ENCODE data around the gene PNPLA5. TPM values are rescaled to one million over a fixed set of nuclear protein-coding genes. Genes with fewer than 3 reads are reported as not detected.
A peak's percentile ranks its signal among the peaks of the same experiment; 100 is the strongest.
"Not testable (repeated sequence)": the region's sequence is repeated elsewhere in the genome, so short reads cannot be mapped to it uniquely, and the experiment has no call there.

The PNPLA5 gene
- total RNA-seq, 4 donors from 2014 or later = 2.5 to 13.5 (median 4.7) TPM

DNA sequence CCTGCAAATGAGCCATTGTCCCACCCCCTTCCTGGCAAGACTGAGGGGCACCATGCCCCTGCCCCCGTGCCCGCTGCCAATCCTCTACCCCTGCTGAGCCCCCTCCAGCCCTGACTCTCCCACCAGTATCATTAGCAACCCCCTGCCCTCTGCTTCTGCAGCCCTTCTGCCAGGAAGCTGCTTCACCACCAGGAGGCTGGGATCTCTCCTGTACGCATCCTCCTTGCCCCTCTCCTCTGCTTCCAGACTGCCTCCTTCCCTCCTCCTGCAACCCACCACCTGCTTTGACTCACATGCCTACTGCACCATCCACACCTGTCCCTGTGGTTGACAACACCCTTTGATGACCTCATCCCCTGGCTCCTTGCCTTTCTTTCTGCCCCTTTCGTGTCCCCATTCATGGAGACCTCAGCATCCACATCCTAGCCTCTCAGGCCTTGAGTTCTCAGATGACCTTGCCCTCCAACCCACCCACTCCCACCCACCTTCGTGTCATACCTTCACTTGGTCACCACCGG, 18.4 kb upstream of the PNPLA5 start:
- Histone ChIP-seq H3K27me3 (peaks cover 24% of the 10 kb centered on the region), H3K27ac (no peak overlapping the region), H3K36me3 (no peaks in the 10 kb centered on the region), H3K4me1 (no peaks in the 10 kb centered on the region), H3K4me3 (no peak overlapping the region), H3K9me3 (no peaks in the 10 kb centered on the region)
- TF ChIP-seq POLR2A (IDR thresholded peaks at IDR 0.05) (no peak), EP300 (IDR thresholded peaks at IDR 0.05) (no peak), POLR2AphosphoS5 (IDR thresholded peaks at IDR 0.05) (no peak)
- TF ChIP-seq, protein P1, sequence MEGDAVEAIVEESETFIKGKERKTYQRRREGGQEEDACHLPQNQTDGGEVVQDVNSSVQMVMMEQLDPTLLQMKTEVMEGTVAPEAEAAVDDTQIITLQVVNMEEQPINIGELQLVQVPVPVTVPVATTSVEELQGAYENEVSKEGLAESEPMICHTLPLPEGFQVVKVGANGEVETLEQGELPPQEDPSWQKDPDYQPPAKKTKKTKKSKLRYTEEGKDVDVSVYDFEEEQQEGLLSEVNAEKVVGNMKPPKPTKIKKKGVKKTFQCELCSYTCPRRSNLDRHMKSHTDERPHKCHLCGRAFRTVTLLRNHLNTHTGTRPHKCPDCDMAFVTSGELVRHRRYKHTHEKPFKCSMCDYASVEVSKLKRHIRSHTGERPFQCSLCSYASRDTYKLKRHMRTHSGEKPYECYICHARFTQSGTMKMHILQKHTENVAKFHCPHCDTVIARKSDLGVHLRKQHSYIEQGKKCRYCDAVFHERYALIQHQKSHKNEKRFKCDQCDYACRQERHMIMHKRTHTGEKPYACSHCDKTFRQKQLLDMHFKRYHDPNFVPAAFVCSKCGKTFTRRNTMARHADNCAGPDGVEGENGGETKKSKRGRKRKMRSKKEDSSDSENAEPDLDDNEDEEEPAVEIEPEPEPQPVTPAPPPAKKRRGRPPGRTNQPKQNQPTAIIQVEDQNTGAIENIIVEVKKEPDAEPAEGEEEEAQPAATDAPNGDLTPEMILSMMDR (IDR thresholded peaks at IDR 0.05) = no peak
- DNase-seq (ENCODE audit: low spot score in 2 of 2) = no peak
- 64% methylated on average over 6 of the region's 6 CpGs for WGBS

DNA sequence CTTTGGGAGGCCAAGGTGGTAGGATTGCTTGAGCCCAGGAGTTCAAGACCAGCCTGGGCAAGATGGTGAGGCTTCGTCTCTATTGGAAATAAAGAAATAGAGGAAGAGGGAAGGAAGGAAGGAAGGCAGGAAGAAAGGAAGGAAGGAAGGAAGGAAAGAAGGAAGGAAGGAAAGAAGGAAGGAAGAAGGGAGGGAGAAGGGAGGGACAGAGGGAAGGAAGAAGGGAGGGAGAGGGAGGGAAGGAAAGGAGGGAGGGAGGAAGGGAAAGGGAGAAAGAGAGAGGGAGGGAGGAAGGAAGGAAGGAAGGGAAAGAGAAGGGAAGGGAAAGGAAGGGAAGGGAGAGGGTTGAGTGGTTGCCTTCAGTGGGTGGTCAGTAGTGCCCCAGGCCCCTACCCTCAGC, 17.9 kb upstream of the PNPLA5 start:
- WGBS = 96% methylated on average over 1 of the region's 1 CpG
- H3K27me3 ChIP-seq = peaks cover 28% of the 10 kb centered on the region

DNA sequence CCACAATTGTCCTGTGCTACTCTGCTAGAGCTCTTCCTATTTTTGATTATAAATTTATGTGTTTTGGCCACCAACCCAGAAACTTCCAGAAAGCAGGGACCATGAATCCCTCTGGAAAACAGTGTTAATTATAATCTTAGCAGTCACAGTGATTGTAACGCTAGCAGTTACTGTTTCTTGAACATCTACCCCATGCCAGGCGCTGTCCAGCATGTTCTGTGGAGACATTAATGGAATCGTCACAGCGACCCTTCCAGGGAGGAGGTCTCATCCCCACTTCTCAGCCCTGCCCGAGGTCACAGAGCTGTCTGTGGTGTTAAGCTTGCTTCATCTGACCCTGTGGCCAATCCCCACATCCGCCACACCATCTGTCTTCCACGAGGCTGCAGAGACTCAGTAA, 13.9 kb upstream of the PNPLA5 start:
- 60% methylated on average over 7 of the region's 7 CpGs for WGBS
- Histone ChIP-seq H3K4me3 (no peak overlapping the region), H3K4me1 (no peaks in the 10 kb centered on the region), H3K36me3 (no peaks in the 10 kb centered on the region), H3K9me3 (no peaks in the 10 kb centered on the region), H3K27ac (no peak overlapping the region), H3K27me3 (peaks cover 31% of the 10 kb centered on the region)
- DNase-seq (ENCODE audit: low spot score in 2 of 2) = no peak
- TF ChIP-seq, protein P1 (IDR thresholded peaks at IDR 0.05) = no peak
- TF ChIP-seq POLR2AphosphoS5 (IDR thresholded peaks at IDR 0.05) = no peak
- no peak for TF ChIP-seq POLR2A (IDR thresholded peaks at IDR 0.05)
- TF ChIP-seq EP300 (IDR thresholded peaks at IDR 0.05) = no peak

More for the DNA sequence above, 17.9 kb upstream of the PNPLA5 start:
- H3K4me1 ChIP-seq = no peaks in the 10 kb centered on the region
- H3K4me3 ChIP-seq = no peak overlapping the region
- no peak for DNase-seq (ENCODE audit: low spot score in 2 of 2)
- H3K36me3 ChIP-seq = no peaks in the 10 kb centered on the region
- H3K27ac ChIP-seq = no peak overlapping the region
- H3K9me3 ChIP-seq = no peaks in the 10 kb centered on the region
- TF ChIP-seq POLR2A (IDR thresholded peaks at IDR 0.05) (no peak), POLR2AphosphoS5 (IDR thresholded peaks at IDR 0.05) (no peak), EP300 (IDR thresholded peaks at IDR 0.05) (no peak)
- TF ChIP-seq, protein P1 (IDR thresholded peaks at IDR 0.05) = no peak

DNA sequence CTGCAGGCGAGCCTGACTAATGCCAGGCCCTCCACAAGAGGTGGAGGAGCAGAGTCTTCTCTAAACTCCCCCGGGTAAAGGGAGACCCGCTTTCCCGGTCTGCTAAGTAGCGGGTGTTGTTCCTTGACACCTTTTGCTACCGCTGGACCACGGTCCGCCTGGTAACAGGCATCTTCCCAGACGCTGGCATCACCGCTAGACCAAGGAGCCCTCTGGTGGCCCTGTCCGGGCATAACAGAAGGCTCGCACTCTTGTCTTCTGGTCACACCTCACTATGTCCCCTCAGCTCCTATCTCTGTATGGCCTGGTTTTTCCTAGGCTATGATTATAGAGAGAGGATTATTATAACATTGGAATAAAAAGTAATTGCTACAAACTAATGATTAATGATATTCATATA, 12.6 kb upstream of the PNPLA5 start:
- not testable (repeated sequence) for H3K4me3 ChIP-seq; H3K27ac ChIP-seq; H3K4me1 ChIP-seq; DNase-seq (ENCODE audit: low spot score in 2 of 2); H3K36me3 ChIP-seq; H3K9me3 ChIP-seq
- H3K27me3 ChIP-seq = peaks cover 31% of the 10 kb centered on the region
- TF ChIP-seq, protein P1 (IDR thresholded peaks at IDR 0.05) = peak in 1 of 2 donors; percentile 40
- 44% methylated on average over 3 of the region's 12 CpGs for WGBS

DNA sequence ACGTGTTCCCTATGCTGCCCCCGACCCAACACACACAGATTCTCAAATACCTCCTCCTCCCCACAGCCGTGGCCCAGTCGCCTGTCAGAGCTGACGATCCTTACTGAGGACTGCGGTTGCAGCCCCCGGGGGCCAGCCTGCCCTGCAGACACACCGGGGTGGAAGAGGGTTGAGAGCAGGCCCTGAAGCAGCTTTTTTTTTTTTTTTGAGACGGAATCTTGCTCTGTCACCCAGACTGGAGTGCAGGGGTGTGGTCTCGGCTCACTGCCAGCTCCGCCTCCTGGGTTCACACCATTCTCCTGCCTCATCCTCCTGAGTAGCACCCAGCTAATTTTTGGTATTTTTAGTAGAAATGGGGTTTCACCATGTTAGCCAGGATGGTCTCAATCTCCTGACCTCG, 11.2 kb upstream of the PNPLA5 start:
- H3K9me3 ChIP-seq; DNase-seq (ENCODE audit: low spot score in 2 of 2); H3K4me1 ChIP-seq; H3K27ac ChIP-seq; H3K36me3 ChIP-seq; H3K4me3 ChIP-seq: not testable (repeated sequence)
- H3K27me3 ChIP-seq = peaks cover 29% of the 10 kb centered on the region
- WGBS = 51% methylated on average over 12 of the region's 12 CpGs

DNA sequence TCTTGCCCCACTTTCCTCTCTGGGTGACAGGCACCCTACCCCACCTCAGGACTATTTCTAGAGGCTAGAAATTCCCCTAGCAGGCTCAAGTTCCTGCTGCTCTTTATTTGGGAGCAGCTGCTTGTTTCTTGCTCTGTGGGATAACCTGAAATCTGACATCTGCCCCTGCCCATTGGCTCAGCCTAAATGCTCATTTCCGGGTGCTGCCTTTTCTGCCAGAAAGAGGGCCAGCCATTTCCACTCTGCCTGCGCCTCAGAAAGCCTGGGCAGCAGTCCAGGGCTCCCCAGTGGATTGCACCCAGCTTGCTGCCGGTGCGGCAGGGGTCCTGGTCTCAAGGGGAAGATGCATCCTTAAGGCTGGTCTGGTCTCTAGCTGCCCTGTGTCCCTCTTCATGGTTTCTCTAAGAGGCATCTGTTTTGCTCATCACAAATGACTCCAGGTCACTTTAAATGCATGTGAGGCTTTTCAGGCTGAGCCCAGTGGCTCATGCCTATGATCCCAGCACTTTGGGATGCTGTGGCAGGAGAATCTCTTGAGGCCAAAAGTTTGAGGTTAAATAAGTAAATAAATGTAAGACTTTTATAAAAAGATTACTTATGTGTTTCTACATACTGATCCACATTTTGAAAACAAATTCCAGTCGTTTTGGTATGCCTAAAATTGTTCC, 10.3 kb upstream of the PNPLA5 start:
- H3K27me3 ChIP-seq = peaks cover 26% of the 10 kb centered on the region
- DNase-seq (ENCODE audit: low spot score in 2 of 2) = no peak
- H3K4me3 ChIP-seq = no peak overlapping the region
- 62% methylated on average over 2 of the region's 5 CpGs for WGBS
- H3K36me3 ChIP-seq = no peaks in the 10 kb centered on the region
- H3K27ac ChIP-seq = no peak overlapping the region
- H3K9me3 ChIP-seq = no peaks in the 10 kb centered on the region
- no peaks in the 10 kb centered on the region for H3K4me1 ChIP-seq
- no peak for TF ChIP-seq POLR2A (IDR thresholded peaks at IDR 0.05)
- TF ChIP-seq, protein P1 (IDR thresholded peaks at IDR 0.05) = no peak
- no peak for TF ChIP-seq POLR2AphosphoS5 (IDR thresholded peaks at IDR 0.05)
- TF ChIP-seq EP300 (IDR thresholded peaks at IDR 0.05) = no peak
